Right lobe of liver (tissue), 6 donors: ENCODE results near the gene CUX1. TPM values are rescaled to one million over a fixed set of nuclear protein-coding genes. Genes with fewer than 3 reads are reported as not detected.
"Not testable (repeated sequence)": the region's sequence is repeated elsewhere in the genome, so short reads cannot be mapped to it uniquely, and the experiment has no call there.

ENCODE experiments used
- ATAC-seq, 4 donors: fragments of 200-7000 bp; cut with Tn5 transposase; one replicate each; pipeline ENCODE4 v1.9.1; 2020; ENCODE audit warnings: mild to moderate bottlenecking in 4 of 4, moderate library complexity in 4 of 4
- DNase-seq, 3 donors: peaks; one replicate each; pipeline ENCODE4 v3.0.0-alpha.2; 2020
- H3K27ac ChIP-seq, 3 donors: fragments of 200-600 bp; one replicate each; pipeline ENCODE4 v1.8.0; 2022
- H3K27me3 ChIP-seq, 2 donors: fragments of 200-600 bp; one replicate each; pipeline ENCODE4 v1.8.0; 2022
- H3K36me3 ChIP-seq, 4 donors: fragments of 200-600 bp; sonication (generic) in 1 of 4; one replicate each; pipeline versions ENCODE4 v1.5.1 to v1.8.0; 2017 to 2022; ENCODE audit warnings: control low read depth in 1 of 4
- H3K4me1 ChIP-seq, 4 donors: fragments of 200-600 bp; sonication (generic) in 1 of 4; one replicate each; pipeline versions ENCODE4 v1.5.1 to v1.8.0; 2017 to 2022; ENCODE audit warnings: control low read depth in 1 of 4
- H3K4me3 ChIP-seq, 3 donors: fragments of 200-600 bp; one replicate each; pipeline ENCODE4 v1.8.0; 2022
- H3K9me3 ChIP-seq, 4 donors: fragments of 200-600 bp; sonication (generic) in 1 of 4; one replicate each; pipeline versions ENCODE4 v1.5.1 to v1.8.0; 2017 to 2022; ENCODE audit warnings: control low read depth in 1 of 4
- POLR2A ChIP-seq: fragments of 450-650 bp; IDR thresholded peaks from one replicate; pipeline ENCODE4 v1.6.1; 2017; ENCODE audit warnings: antibody characterized with exemption, mild to moderate bottlenecking
- WGBS: methylation state at CpG from one replicate; pipeline ENCODE4 v1.1.6; 2018; ENCODE audit warnings: low coverage, low lambda C conversion rate; ENCODE audit not compliant: insufficient coverage; ENCODE audit errors: missing lambda C conversion rate; 5-methylcytosine and 5-hydroxymethylcytosine counted together
- intact Hi-C, 2 donors: fragments of 100-400 bp; cut with DNase I; formaldehyde crosslinking; loops; one replicate each; pipeline versions ENCODE4 v1.11.2 to v1.14.1; 2022
- total RNA-seq, 6 experiments: library from RNA; depleted of rRNA in 2 of 6; stranded (reverse); fragments of >200 nt in 2 of 6; fragmentation: NEBNext Ultra II Directional in 3 of 6; extraction: Animal tissue kit (Norgen Biotek cat#: 25700) in 3 of 6; gene quantifications; one replicate each; pipeline versions ENCODE4 v1.1.0 to v1.2.4, GENCODE V29; 2016 to 2023
- TF ChIP-seq, protein P1 (sequence below), 4 donors: fragments of 200-600 bp in 3 of 4; fragments of 450-650 bp in 1 of 4; IDR thresholded peaks; one replicate each; pipeline versions ENCODE4 v1.5.1 to v1.8.0; 2016 to 2022; ENCODE audit warnings: antibody characterized with exemption in 4 of 4, mild to moderate bottlenecking in 2 of 4
- donor health status: DM: no; HTN: yes; CAD: no.
- donor health status: DM: no; HTN: no; CAD: no.
- donor health status: DM: no; HTN: no; CAD: no.
- donor health status: DM: no; HTN: yes; CAD: no.
- donor health status: DM: no; HTN: yes; CAD: no.

CUX1 gene
- total RNA-seq, 6 experiments from 2014 or later = 34.3 to 53.1 (median 40.6) TPM

DNA sequence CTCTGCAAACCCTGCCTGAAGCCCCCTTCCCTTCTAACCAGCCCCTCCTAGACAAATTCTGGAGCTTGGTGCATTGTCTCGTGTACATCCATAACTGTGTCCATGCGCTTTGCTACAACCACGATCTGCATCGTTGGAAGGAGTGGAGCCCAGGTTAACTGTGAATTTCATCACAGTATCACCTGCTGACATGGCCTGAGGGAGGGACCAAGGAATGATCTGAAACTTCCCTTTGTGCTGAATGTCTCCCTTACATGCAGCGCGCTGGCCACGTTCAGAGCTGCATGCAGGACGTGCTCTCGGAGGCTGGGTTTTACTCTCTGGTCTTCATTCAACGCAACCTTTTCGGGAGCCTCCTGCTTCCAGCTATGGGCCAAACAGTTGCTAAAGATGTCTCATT is 222.3 kb downstream of the CUX1 start:
- no peak for DNase-seq
- Histone ChIP-seq H3K27ac (no peak overlapping the region), H3K4me1 (no peaks in the 10 kb centered on the region), H3K9me3 (no peaks in the 10 kb centered on the region), H3K4me3 (no peak overlapping the region), H3K36me3 (no peaks in the 10 kb centered on the region), H3K27me3 (no peaks in the 10 kb centered on the region)
- TF ChIP-seq, protein P1, sequence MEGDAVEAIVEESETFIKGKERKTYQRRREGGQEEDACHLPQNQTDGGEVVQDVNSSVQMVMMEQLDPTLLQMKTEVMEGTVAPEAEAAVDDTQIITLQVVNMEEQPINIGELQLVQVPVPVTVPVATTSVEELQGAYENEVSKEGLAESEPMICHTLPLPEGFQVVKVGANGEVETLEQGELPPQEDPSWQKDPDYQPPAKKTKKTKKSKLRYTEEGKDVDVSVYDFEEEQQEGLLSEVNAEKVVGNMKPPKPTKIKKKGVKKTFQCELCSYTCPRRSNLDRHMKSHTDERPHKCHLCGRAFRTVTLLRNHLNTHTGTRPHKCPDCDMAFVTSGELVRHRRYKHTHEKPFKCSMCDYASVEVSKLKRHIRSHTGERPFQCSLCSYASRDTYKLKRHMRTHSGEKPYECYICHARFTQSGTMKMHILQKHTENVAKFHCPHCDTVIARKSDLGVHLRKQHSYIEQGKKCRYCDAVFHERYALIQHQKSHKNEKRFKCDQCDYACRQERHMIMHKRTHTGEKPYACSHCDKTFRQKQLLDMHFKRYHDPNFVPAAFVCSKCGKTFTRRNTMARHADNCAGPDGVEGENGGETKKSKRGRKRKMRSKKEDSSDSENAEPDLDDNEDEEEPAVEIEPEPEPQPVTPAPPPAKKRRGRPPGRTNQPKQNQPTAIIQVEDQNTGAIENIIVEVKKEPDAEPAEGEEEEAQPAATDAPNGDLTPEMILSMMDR (IDR thresholded peaks at IDR 0.05) = no peak
- 98% methylated on average over 7 of the region's 11 CpGs for WGBS
- ATAC-seq = no peak
- intact Hi-C loops = no loop called here

DNA sequence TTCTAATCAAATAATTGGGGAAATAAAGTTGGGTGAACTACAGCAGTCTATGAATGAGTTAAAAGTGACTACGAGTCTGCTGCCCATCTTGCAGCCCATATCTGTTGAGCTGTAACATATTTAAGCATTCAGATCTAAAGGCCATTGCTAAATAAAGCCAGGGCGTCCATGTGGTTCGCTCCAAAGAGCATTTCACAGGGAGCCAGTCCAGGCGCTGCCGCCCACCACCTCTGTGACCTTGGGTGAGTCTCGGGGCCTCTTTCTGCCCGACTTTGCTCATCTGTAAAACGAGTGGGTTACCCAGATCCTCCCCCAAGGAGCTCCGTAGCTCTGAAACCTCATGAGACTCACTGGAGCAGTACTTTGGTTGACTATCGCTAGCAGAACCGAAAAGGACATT is 223.1 kb downstream of the CUX1 start:
- H3K9me3 ChIP-seq = no peaks in the 10 kb centered on the region
- no peaks in the 10 kb centered on the region for H3K27me3 ChIP-seq
- H3K27ac ChIP-seq = no peak overlapping the region
- no peak overlapping the region for H3K4me3 ChIP-seq
- ATAC-seq = no peak
- no peaks in the 10 kb centered on the region for H3K36me3 ChIP-seq
- peaks cover 0 to 4% (median 0%) of the 10 kb centered on the region in 4 donors for H3K4me1 ChIP-seq
- intact Hi-C loops = no loop called here
- TF ChIP-seq, protein P1 (IDR thresholded peaks at IDR 0.05) = no peak
- TF ChIP-seq POLR2A = no peak
- 88% methylated on average over 8 of the region's 11 CpGs for WGBS
- no peak for DNase-seq

DNA sequence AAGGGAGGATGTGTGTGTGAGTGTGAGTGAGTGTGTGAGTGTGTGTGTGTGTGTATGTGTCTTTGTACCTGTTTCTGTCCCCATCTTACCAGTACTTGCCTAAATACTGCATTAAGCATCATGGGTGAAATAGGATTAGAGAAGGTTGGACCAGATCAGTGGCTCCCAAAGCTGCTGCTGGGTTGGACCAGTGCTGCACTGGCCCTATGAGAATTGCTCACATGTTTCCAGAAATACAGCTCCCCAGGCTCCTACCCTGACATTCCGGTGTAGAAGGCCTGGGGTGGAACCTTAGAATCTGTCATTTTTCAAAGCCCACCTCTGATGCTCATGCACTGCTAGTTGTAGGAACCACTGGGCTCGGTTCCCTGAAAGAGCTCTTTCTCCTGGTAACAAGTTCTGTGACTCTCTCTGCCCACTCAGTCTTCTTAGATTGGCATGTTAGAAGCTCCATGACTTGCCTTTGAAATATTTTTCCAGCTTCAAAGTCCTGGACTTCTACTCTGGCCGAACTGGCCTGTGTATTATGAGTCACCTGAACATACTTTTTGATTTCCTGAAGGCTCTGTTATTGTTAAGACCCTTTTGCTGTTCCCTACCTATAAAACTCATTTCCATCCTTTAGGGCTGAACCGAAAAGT is 224.7 kb downstream of the CUX1 start:
- H3K9me3 ChIP-seq = no peaks in the 10 kb centered on the region
- DNase-seq (peak in 1 of 3 donors; percentile 5), ATAC-seq (peak in 1 of 4 donors; percentile 29)
- intact Hi-C loops = no loop called here
- TF ChIP-seq POLR2A = no peak
- TF ChIP-seq, protein P1 (IDR thresholded peaks at IDR 0.05) = no peak
- no peaks in the 10 kb centered on the region for H3K27me3 ChIP-seq
- 88% methylated on average over 2 of the region's 4 CpGs for WGBS
- no peak overlapping the region for H3K27ac ChIP-seq
- H3K36me3 ChIP-seq = no peaks in the 10 kb centered on the region
- no peak overlapping the region for H3K4me3 ChIP-seq
- H3K4me1 ChIP-seq = peaks cover 0 to 4% (median 0%) of the 10 kb centered on the region in 4 donors

DNA sequence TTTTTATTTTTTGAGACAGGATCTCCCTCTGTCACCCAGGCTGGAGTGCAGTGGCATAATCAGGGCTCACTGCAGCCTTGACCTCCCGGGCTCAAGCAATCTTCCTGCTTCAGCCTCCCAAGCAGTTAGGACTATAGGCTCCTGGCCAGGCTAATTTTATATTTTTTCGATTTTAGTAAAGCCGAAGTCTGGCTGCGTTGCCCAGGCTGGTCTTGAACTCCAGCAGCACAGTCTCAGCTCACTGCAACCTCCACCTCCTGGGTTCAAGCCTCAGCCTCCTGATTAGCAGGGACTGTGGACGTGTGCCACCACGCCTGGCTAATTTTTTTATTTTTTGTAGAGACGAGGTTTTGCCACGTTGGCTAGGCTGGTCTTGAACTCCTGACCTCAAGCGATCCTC is 225.4 kb downstream of the CUX1 start:
- intact Hi-C loops, H3K27me3 ChIP-seq, H3K4me1 ChIP-seq, H3K36me3 ChIP-seq, ATAC-seq, DNase-seq, H3K27ac ChIP-seq, H3K9me3 ChIP-seq, H3K4me3 ChIP-seq: not testable (repeated sequence)
- WGBS = 73% methylated on average over 9 of the region's 9 CpGs

DNA sequence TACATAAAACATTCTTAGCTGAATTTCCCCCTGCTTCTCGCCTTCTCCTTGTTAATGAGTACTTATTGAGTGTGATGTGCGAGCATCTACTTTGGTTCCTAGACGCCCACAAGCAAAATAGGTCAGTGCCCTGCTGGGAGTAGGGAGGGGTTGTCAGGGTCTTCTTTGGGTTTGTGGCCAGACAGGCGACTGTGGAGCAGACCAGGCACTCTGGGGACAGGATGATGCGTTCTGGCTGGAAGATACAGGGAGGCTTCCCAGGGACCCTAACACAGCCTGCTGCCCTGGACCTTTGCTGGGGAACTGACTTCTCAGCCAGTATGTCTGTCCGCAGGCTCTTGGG is 227.2 kb downstream of the CUX1 start:
- DNase-seq (no peak), ATAC-seq (peak in 1 of 4 donors; percentile 33)
- no peaks in the 10 kb centered on the region for H3K36me3 ChIP-seq
- 94% methylated on average over 4 of the region's 6 CpGs for WGBS
- H3K4me3 ChIP-seq = no peak overlapping the region
- H3K4me1 ChIP-seq = peaks cover 0 to 4% (median 0%) of the 10 kb centered on the region in 4 donors
- TF ChIP-seq, protein P1 (IDR thresholded peaks at IDR 0.05) = no peak
- TF ChIP-seq POLR2A = no peak
- no peaks in the 10 kb centered on the region for H3K27me3 ChIP-seq
- H3K27ac ChIP-seq = no peak overlapping the region
- intact Hi-C loops = no loop called here
- no peaks in the 10 kb centered on the region for H3K9me3 ChIP-seq
